Measurements from ENCODE around the gene C2orf78.

DNA sequence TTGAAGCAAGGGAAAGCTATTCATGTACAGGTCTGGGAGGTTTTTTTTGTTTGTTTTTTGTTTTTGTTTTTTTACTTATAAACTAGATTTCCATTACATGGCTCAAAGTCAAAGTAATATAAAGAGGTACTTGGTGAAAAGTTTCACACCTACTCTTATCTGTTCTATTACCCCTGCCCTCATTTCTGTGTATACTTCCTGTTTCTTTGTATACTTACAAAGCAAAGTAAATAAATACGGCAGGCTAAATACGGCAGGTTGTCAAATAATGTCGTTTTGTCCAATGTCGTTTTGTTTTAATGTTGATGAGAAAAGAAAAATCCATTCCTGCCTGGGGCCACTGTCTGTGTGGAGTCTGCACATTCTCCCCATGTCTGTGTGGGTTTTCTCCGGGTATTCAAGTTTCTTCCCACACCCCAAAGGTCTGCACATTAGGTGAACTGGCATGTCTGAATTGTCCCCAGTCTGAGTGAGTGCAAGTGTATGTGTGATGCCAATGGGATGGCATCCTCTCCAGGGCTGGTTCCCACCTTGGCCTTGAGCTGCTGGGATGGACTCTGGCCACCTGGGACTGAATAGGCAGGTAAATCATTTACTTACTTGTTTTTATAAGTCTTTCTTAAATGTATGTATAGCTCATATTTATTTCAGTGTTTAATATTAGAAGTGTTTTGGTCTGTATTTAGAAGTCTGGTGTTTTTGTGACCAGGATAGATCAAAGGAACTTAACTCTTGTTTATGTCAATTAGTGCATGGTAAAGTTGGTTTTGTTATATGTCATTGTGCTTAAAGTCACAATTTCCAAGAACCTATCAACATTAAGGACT, 58.1 kb downstream of the C2orf78 start:
- TF ChIP-seq, protein P1, sequence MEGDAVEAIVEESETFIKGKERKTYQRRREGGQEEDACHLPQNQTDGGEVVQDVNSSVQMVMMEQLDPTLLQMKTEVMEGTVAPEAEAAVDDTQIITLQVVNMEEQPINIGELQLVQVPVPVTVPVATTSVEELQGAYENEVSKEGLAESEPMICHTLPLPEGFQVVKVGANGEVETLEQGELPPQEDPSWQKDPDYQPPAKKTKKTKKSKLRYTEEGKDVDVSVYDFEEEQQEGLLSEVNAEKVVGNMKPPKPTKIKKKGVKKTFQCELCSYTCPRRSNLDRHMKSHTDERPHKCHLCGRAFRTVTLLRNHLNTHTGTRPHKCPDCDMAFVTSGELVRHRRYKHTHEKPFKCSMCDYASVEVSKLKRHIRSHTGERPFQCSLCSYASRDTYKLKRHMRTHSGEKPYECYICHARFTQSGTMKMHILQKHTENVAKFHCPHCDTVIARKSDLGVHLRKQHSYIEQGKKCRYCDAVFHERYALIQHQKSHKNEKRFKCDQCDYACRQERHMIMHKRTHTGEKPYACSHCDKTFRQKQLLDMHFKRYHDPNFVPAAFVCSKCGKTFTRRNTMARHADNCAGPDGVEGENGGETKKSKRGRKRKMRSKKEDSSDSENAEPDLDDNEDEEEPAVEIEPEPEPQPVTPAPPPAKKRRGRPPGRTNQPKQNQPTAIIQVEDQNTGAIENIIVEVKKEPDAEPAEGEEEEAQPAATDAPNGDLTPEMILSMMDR (IDR thresholded peaks at IDR 0.05) = no peak
- no peak for TF ChIP-seq CREB1 (CRISPR knock-in tag; IDR thresholded peaks at IDR 0.05)
